CD14-positive monocyte (primary cell): Measurements from ENCODE around the gene TSPOAP1. TPM values are rescaled to one million over a fixed set of nuclear protein-coding genes. Genes with fewer than 3 reads are reported as not detected.
A peak's percentile ranks its signal among the peaks of the same experiment; 100 is the strongest.

ENCODE experiments used
- DNase-seq, 3 donors: peaks; one replicate each; pipeline ENCODE4 v3.0.0-alpha.2; 2011 to 2022
- H2AFZ ChIP-seq: 2 replicates; pipeline ENCODE4 v1.6.0; 2012; ENCODE audit warnings: mild to moderate bottlenecking, low read depth, low read length, inconsistent platforms; ENCODE audit not compliant: insufficient read depth, poor library complexity, severe bottlenecking
- H3K27ac ChIP-seq, 2 donors: 1 replicate in 1 of 2; 2 replicates in 1 of 2; pipeline ENCODE4 v1.5.1; 2012 to 2013; ENCODE audit warnings: low read length in 2 of 2, control low read depth in 1 of 2, inconsistent platforms in 1 of 2, low read depth in 1 of 2, mild to moderate bottlenecking in 1 of 2
- H3K27me3 ChIP-seq, 2 donors: one replicate each; pipeline versions ENCODE4 v1.6.0 to v1.6.1; 2011 to 2013; ENCODE audit warnings: low read length in 2 of 2; ENCODE audit not compliant: control insufficient read depth in 2 of 2, insufficient read depth in 2 of 2
- H3K36me3 ChIP-seq, 2 donors: replicated peaks in 1 of 2; 1 replicate in 1 of 2; 2 replicates in 1 of 2; pipeline versions ENCODE4 v1.5.1 to v1.6.1; 2012 to 2013; ENCODE audit warnings: low read length in 2 of 2, control low read depth in 1 of 2, inconsistent platforms in 1 of 2, mild to moderate bottlenecking in 1 of 2; ENCODE audit not compliant: insufficient read depth in 2 of 2, control insufficient read depth in 1 of 2
- H3K4me1 ChIP-seq, 2 donors: 1 replicate in 1 of 2; 2 replicates in 1 of 2; pipeline versions ENCODE4 v1.5.1 to v1.6.1; 2012 to 2013; ENCODE audit warnings: low read length in 2 of 2, control low read depth in 1 of 2, inconsistent platforms in 1 of 2, mild to moderate bottlenecking in 1 of 2, moderate library complexity in 1 of 2; ENCODE audit not compliant: insufficient read depth in 2 of 2, control insufficient read depth in 1 of 2
- H3K4me2 ChIP-seq: replicated peaks from 2 replicates; pipeline ENCODE3; 2012; ENCODE audit warnings: low read length, moderate library complexity, mild to moderate bottlenecking; ENCODE audit not compliant: poor library complexity, severe bottlenecking; ENCODE audit errors: extremely low read depth
- H3K4me3 ChIP-seq, 3 experiments: fragments of 200-600 bp in 1 of 3; sonication (generic) in 1 of 3; replicated peaks in 1 of 3; 1 replicate in 2 of 3; 2 replicates in 1 of 3; pipeline ENCODE4 v1.5.1; 2011 to 2013; ENCODE audit warnings: low read length in 3 of 3, mild to moderate bottlenecking in 3 of 3, control low read depth in 2 of 3, low read depth in 2 of 3, inconsistent platforms in 1 of 3, moderate library complexity in 1 of 3
- H3K79me2 ChIP-seq: 2 replicates; pipeline ENCODE4 v1.6.0; 2012; ENCODE audit warnings: mild to moderate bottlenecking, control low read depth, inconsistent platforms, low read length, moderate library complexity; ENCODE audit not compliant: insufficient read depth
- H3K9ac ChIP-seq: 2 replicates; pipeline ENCODE4 v1.6.0; 2017; ENCODE audit warnings: low read length, mild to moderate bottlenecking; ENCODE audit not compliant: insufficient read depth, poor library complexity, severe bottlenecking
- H3K9me3 ChIP-seq, 2 donors: replicated peaks in 1 of 2; 1 replicate in 1 of 2; 2 replicates in 1 of 2; pipeline versions ENCODE4 v1.5.1 to v1.6.1; 2012 to 2013; ENCODE audit warnings: low read length in 2 of 2, control low read depth in 1 of 2; ENCODE audit not compliant: control insufficient read depth in 1 of 2, insufficient read depth in 1 of 2
- H4K20me1 ChIP-seq: 2 replicates; pipeline ENCODE4 v1.6.0; 2012; ENCODE audit warnings: mild to moderate bottlenecking, low read length, control low read depth, moderate library complexity; ENCODE audit not compliant: insufficient read depth
- H3K27ac Mint-ChIP-seq, 7 donors: one replicate each; pipeline ENCODE4 v1.8.0; 2020; ENCODE audit warnings: mild to moderate bottlenecking in 7 of 7, mixed read lengths in 7 of 7, moderate library complexity in 6 of 7, inconsistent platforms in 2 of 7
- H3K27me3 Mint-ChIP-seq, 3 donors: one replicate each; pipeline ENCODE4 v1.8.0; 2021 to 2022; ENCODE audit warnings: low read depth in 3 of 3, mild to moderate bottlenecking in 3 of 3, mixed read lengths in 3 of 3, moderate library complexity in 3 of 3, inconsistent platforms in 1 of 3
- H3K36me3 Mint-ChIP-seq, 2 donors: one replicate each; pipeline ENCODE4 v1.8.0; 2020; ENCODE audit warnings: mixed read lengths in 2 of 2, inconsistent platforms in 1 of 2, mild to moderate bottlenecking in 1 of 2
- H3K4me1 Mint-ChIP-seq: one replicate; pipeline ENCODE4 v1.8.0; 2020; ENCODE audit warnings: mild to moderate bottlenecking, mixed read lengths
- H3K4me3 Mint-ChIP-seq, 2 donors: one replicate each; pipeline ENCODE4 v1.8.0; 2020; ENCODE audit warnings: mild to moderate bottlenecking in 2 of 2, mixed read lengths in 2 of 2, moderate library complexity in 1 of 2
- H3K9me3 Mint-ChIP-seq, 7 donors: one replicate each; pipeline ENCODE4 v1.8.0; 2020 to 2022; ENCODE audit warnings: mixed read lengths in 7 of 7, mild to moderate bottlenecking in 6 of 7, moderate library complexity in 6 of 7, inconsistent platforms in 2 of 7
- WGBS: methylation state at CpG from one replicate; pipeline ENCODE4 v1.1.5; 2013; ENCODE audit warnings: missing lambda C conversion rate; ENCODE audit not compliant: insufficient coverage; 5-methylcytosine and 5-hydroxymethylcytosine counted together
- intact Hi-C, 2 donors: fragments of 100-400 bp; cut with micrococcal nuclease; formaldehyde crosslinking; loops; one replicate each; pipeline versions ENCODE4 v1.15.0 to v1.15.1; 2023
- polyA plus RNA-seq, 3 donors: library from polyadenylated mRNA; depleted of rRNA in 1 of 3; unstranded in 2 of 3; stranded (reverse) in 1 of 3; fragments of 300-500 nt in 2 of 3; fragments of >200 nt in 1 of 3; fragmentation: Illumina TruSeq in 2 of 3; gene quantifications; 1 replicate in 2 of 3; 2 replicates in 1 of 3; pipeline ENCODE4 v1.2.3, GENCODE V29; 2012 to 2021
- TF ChIP-seq, protein P1 (sequence below): fragments of 200-600 bp; IDR thresholded peaks from one replicate; pipeline ENCODE4 v1.8.0; 2022; ENCODE audit warnings: antibody characterized with exemption, mild to moderate bottlenecking

Gene TSPOAP1
- polyA plus RNA-seq, 3 donors: 0.10 to 14.0 (median 0.18) TPM

DNA sequence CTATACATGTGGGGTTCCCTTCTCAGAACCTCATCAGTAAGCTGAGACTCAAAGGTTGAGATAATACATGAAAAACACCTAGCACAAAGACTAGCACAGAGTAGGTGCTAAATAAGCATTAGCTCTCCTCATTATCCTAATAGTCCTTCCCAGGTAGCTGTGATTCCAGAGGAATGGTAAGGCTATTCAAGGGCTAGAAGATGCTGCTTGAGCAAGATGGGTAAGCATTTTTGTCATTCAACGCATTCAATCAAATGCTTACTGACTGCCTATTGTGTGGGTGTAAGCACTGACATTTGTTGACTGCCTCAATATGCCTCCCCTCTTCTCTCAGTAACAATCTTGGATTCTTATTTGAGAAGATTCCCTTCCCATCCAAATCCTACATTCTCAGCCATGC lies 19.4 kb upstream of the TSPOAP1 start:
- Mint-ChIP-seq H3K36me3 (peaks cover 58 to 74% of the 10 kb centered on the region in 2 donors), H3K27ac (peak overlapping the region in 2 of 7 donors; percentile 43 to 83), H3K4me3 (no peak overlapping the region), H3K9me3 (peaks cover 0 to 2% (median 0%) of the 10 kb centered on the region in 7 donors), H3K4me1 (peaks cover 65% of the 10 kb centered on the region), H3K27me3 (peaks cover 0 to 2% (median 0%) of the 10 kb centered on the region in 3 donors)
- Histone ChIP-seq H3K9ac (no peak overlapping the region), H3K79me2 (peaks cover 94% of the 10 kb centered on the region), H3K27ac (peak overlapping the region in 1 of 2 donors; percentile 28), H3K9me3 (no peaks in the 10 kb centered on the region), H3K36me3 (peaks cover 56 to 65% of the 10 kb centered on the region in 2 donors), H2AFZ (no peak overlapping the region), H4K20me1 (peaks cover 42% of the 10 kb centered on the region), H3K4me2 (no peak overlapping the region), H3K4me3 (no peak overlapping the region), H3K27me3 (no peaks in the 10 kb centered on the region), H3K4me1 (peaks cover 49 to 65% of the 10 kb centered on the region in 2 donors)
- no CpG with 5 or more reads among the region's 1 CpG for WGBS
- no peak for DNase-seq
- intact Hi-C loops: no loop called here
- TF ChIP-seq, protein P1, sequence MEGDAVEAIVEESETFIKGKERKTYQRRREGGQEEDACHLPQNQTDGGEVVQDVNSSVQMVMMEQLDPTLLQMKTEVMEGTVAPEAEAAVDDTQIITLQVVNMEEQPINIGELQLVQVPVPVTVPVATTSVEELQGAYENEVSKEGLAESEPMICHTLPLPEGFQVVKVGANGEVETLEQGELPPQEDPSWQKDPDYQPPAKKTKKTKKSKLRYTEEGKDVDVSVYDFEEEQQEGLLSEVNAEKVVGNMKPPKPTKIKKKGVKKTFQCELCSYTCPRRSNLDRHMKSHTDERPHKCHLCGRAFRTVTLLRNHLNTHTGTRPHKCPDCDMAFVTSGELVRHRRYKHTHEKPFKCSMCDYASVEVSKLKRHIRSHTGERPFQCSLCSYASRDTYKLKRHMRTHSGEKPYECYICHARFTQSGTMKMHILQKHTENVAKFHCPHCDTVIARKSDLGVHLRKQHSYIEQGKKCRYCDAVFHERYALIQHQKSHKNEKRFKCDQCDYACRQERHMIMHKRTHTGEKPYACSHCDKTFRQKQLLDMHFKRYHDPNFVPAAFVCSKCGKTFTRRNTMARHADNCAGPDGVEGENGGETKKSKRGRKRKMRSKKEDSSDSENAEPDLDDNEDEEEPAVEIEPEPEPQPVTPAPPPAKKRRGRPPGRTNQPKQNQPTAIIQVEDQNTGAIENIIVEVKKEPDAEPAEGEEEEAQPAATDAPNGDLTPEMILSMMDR: no peak

DNA sequence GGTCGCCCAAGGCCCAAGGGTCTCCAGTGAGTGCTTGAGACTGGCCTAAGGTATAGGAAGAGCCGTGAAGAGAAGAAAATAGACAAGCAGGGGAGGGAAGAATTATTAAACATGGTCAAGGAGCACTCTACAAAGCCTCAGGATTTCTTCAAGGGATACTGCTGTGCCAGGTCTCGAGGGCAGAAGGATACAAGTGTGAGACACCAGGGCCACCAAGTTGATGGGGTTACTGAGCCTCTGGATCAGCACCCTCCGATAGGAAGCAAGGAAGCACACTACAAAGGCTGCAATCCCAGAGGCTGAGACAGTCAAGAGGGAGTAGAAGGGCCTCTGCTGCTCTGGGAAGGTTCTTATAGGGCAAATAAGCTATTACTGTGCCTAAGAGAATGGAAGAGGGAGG lies 16.9 kb upstream of the TSPOAP1 start:
- intact Hi-C loops: loop anchor here in 1 of 2 donors (2.0 kb wide), 1 partner anchor 15 kb away; no protein-coding TSS in a partner anchor
- peaks cover 57 to 76% of the 10 kb centered on the region in 2 donors for H3K36me3 Mint-ChIP-seq
- no peak for DNase-seq
- H3K4me3 Mint-ChIP-seq: peak overlapping the region in 1 of 2 donors; percentile 7
- Histone ChIP-seq H3K27me3 (no peaks in the 10 kb centered on the region), H3K4me3 (peak overlapping the region in 1 of 3 experiments; percentile 58), H3K79me2 (peaks cover 96% of the 10 kb centered on the region), H4K20me1 (peaks cover 30% of the 10 kb centered on the region), H3K9ac (no peak overlapping the region), H3K4me2 (peak overlapping the region; percentile 51), H3K36me3 (peaks cover 53 to 65% of the 10 kb centered on the region in 2 donors), H3K9me3 (no peaks in the 10 kb centered on the region), H2AFZ (no peak overlapping the region), H3K27ac (peak overlapping the region; percentile 91 to 92), H3K4me1 (peaks cover 53 to 70% of the 10 kb centered on the region in 2 donors)
- 58% methylated on average over 3 of the region's 4 CpGs for WGBS
- H3K27me3 Mint-ChIP-seq: peaks cover 0 to 4% (median 0%) of the 10 kb centered on the region in 3 donors
- TF ChIP-seq, protein P1: no peak
- peaks cover 66% of the 10 kb centered on the region for H3K4me1 Mint-ChIP-seq
- H3K27ac Mint-ChIP-seq: peak overlapping the region; percentile 92 to 98 (median 94)
- H3K9me3 Mint-ChIP-seq: no peaks in the 10 kb centered on the region
